H1 (cell line): Measurements from ENCODE around the gene NID2. TPM values are rescaled to one million over a fixed set of nuclear protein-coding genes. Genes with fewer than 3 reads are reported as not detected.

Source experiments
- CTCF ChIA-PET: fragments of 300-600 bp; sonication (Branson Sonifier 250); formaldehyde crosslinking; loops from one replicate; lab custom pipeline; 2021; ENCODE audit not compliant: partially characterized antibody; lab: Charles Lee
- POLR2A ChIA-PET: fragments of 300-600 bp; sonication (Branson Sonifier 250); formaldehyde crosslinking; loops from one replicate; lab custom pipeline; 2021; ENCODE audit warnings: inconsistent platforms; ENCODE audit not compliant: partially characterized antibody; lab: Charles Lee
- DNase-seq, 2 experiments: peaks; one replicate each; pipeline versions ENCODE4 v3.0.0 to v3.0.0-alpha.2; 2010 to 2022; ENCODE audit warnings: low spot score in 2 of 2, low read depth in 1 of 2, mixed read lengths in 1 of 2
- FAIRE-seq: peaks from 2 replicates; lab custom pipeline; 2011; peaks lifted over from hg19 to GRCh38; lab: Jason Lieb, UNC
- H2AFZ ChIP-seq: 2 replicates; pipeline ENCODE4 v1.8.1; 2012; ENCODE audit warnings: low read length, inconsistent platforms
- H2AK5ac ChIP-seq: 2 replicates; pipeline ENCODE4 v1.6.1; 2013; ENCODE audit warnings: low read depth, low read length
- H2BK120ac ChIP-seq: replicated peaks from 2 replicates; pipeline ENCODE3; 2013; ENCODE audit warnings: low read depth, low read length, inconsistent platforms
- H2BK12ac ChIP-seq: 2 replicates; pipeline ENCODE4 v1.6.1; 2013; ENCODE audit warnings: low read depth, low read length
- H2BK15ac ChIP-seq: 2 replicates; pipeline ENCODE4 v1.6.1; 2013; ENCODE audit warnings: low read length
- H2BK20ac ChIP-seq: 2 replicates; pipeline ENCODE4 v1.6.1; 2013; ENCODE audit warnings: low read length
- H2BK5ac ChIP-seq: 2 replicates; pipeline ENCODE4 v1.6.1; 2013; ENCODE audit warnings: low read depth, low read length
- H3K14ac ChIP-seq: 2 replicates; pipeline ENCODE4 v1.6.1; 2013; ENCODE audit warnings: inconsistent platforms; ENCODE audit not compliant: insufficient read length
- H3K18ac ChIP-seq: 2 replicates; pipeline ENCODE4 v1.6.1; 2013; ENCODE audit warnings: low read length; ENCODE audit errors: extremely low read depth
- H3K23ac ChIP-seq: 2 replicates; pipeline ENCODE4 v1.6.1; 2013; ENCODE audit warnings: inconsistent platforms; ENCODE audit not compliant: insufficient read length
- H3K23me2 ChIP-seq: 2 replicates; pipeline ENCODE4 v1.6.1; 2013; ENCODE audit warnings: low read depth, low read length
- H3K27ac ChIP-seq: 2 replicates; pipeline ENCODE4 v1.6.1; 2011; ENCODE audit warnings: low read depth, low read length, inconsistent platforms
- H3K27me3 ChIP-seq, 4 experiments: replicated peaks in 1 of 4; 1 replicate in 1 of 4; 2 replicates in 3 of 4; pipeline versions ENCODE4 v1.6.1 to v1.8.1; 2011 to 2013; ENCODE audit warnings: low read length in 3 of 4, mild to moderate bottlenecking in 3 of 4, inconsistent platforms in 2 of 4, mixed read lengths in 2 of 4, moderate library complexity in 1 of 4; ENCODE audit not compliant: control insufficient read depth in 3 of 4, insufficient read depth in 3 of 4; ENCODE audit errors: extremely low read depth in 1 of 4
- H3K36me3 ChIP-seq, 4 experiments: 2 replicates each; pipeline versions ENCODE4 v1.6.1 to v1.8.1; 2011 to 2013; ENCODE audit warnings: mild to moderate bottlenecking in 4 of 4, low read length in 3 of 4, moderate library complexity in 2 of 4, control low read depth in 1 of 4, inconsistent platforms in 1 of 4; ENCODE audit not compliant: insufficient read depth in 4 of 4, control insufficient read depth in 2 of 4
- H3K4ac ChIP-seq: replicated peaks from 2 replicates; pipeline ENCODE3; 2013; ENCODE audit warnings: low read length, low read depth, mixed read lengths, inconsistent platforms; ENCODE audit not compliant: insufficient read length
- H3K4me1 ChIP-seq, 4 experiments: replicated peaks in 1 of 4; 1 replicate in 1 of 4; 2 replicates in 3 of 4; pipeline versions ENCODE4 v1.6.1 to v1.8.1; 2011 to 2013; ENCODE audit warnings: low read length in 3 of 4, inconsistent platforms in 2 of 4, mixed read lengths in 1 of 4; ENCODE audit not compliant: insufficient read depth in 4 of 4, control insufficient read depth in 3 of 4
- H3K4me2 ChIP-seq, 2 experiments: 2 replicates each; pipeline versions ENCODE4 v1.6.1 to v1.8.1; 2011 to 2013; ENCODE audit warnings: low read depth in 2 of 2, low read length in 2 of 2, control low read depth in 1 of 2, inconsistent platforms in 1 of 2, mild to moderate bottlenecking in 1 of 2; ENCODE audit not compliant: insufficient read depth in 1 of 2
- H3K4me3 ChIP-seq, 4 experiments: fragments of 200-600, 300-600 bp in 1 of 4; sonication (generic), shearing (Covaris generic), sonication (Bioruptor Twin) in 1 of 4; 2 replicates each; pipeline versions ENCODE4 v1.5.1 to v1.8.1; 2011 to 2016; ENCODE audit warnings: low read length in 4 of 4, low read depth in 3 of 4, control low read depth in 2 of 4, inconsistent platforms in 2 of 4, mild to moderate bottlenecking in 2 of 4, mixed read lengths in 1 of 4, moderate library complexity in 1 of 4; ENCODE audit not compliant: insufficient read depth in 2 of 4; ENCODE audit errors: extremely low read depth in 1 of 4
- H3K56ac ChIP-seq: replicated peaks from 2 replicates; pipeline ENCODE3; 2013; ENCODE audit warnings: low read depth, mild to moderate bottlenecking, mixed read lengths, low read length, inconsistent platforms; ENCODE audit not compliant: insufficient read length
- H3K79me1 ChIP-seq: 2 replicates; pipeline ENCODE4 v1.6.1; 2013; ENCODE audit warnings: low read depth, low read length, control low read depth
- H3K79me2 ChIP-seq, 2 experiments: 2 replicates each; pipeline versions ENCODE4 v1.6.1 to v1.8.1; 2012 to 2013; ENCODE audit warnings: low read length in 2 of 2, mild to moderate bottlenecking in 2 of 2, inconsistent platforms in 1 of 2; ENCODE audit not compliant: insufficient read depth in 2 of 2, control insufficient read depth in 1 of 2
- H3K9ac ChIP-seq, 4 experiments: replicated peaks in 1 of 4; 1 replicate in 1 of 4; 2 replicates in 3 of 4; pipeline versions ENCODE4 v1.6.1 to v1.8.1; 2011 to 2013; ENCODE audit warnings: low read depth in 3 of 4, low read length in 3 of 4, control low read depth in 2 of 4, mild to moderate bottlenecking in 2 of 4, moderate library complexity in 2 of 4, inconsistent platforms in 1 of 4; ENCODE audit errors: extremely low read depth in 1 of 4
- H3K9me3 ChIP-seq, 2 experiments: 2 replicates each; pipeline versions ENCODE4 v1.6.1 to v1.8.1; 2012 to 2013; ENCODE audit warnings: mild to moderate bottlenecking in 2 of 2, moderate library complexity in 2 of 2, control low read depth in 1 of 2, inconsistent platforms in 1 of 2, low read depth in 1 of 2, low read length in 1 of 2, mixed read lengths in 1 of 2; ENCODE audit not compliant: insufficient read depth in 2 of 2
- H4K20me1 ChIP-seq, 2 experiments: replicated peaks in 1 of 2; 2 replicates each; pipeline versions ENCODE3 to v1.8.1; 2011 to 2013; ENCODE audit warnings: inconsistent platforms in 2 of 2, low read length in 2 of 2, mild to moderate bottlenecking in 1 of 2; ENCODE audit not compliant: insufficient read depth in 2 of 2, control insufficient read depth in 1 of 2
- H4K5ac ChIP-seq: 2 replicates; pipeline ENCODE4 v1.6.1; 2013; ENCODE audit warnings: low read length, low read depth, mixed read lengths, inconsistent platforms; ENCODE audit not compliant: insufficient read length
- H4K8ac ChIP-seq: 2 replicates; pipeline ENCODE4 v1.8.0; 2013; ENCODE audit warnings: mild to moderate bottlenecking, moderate library complexity, low read length, inconsistent platforms; ENCODE audit not compliant: insufficient read depth; ENCODE audit errors: extremely low read depth
- H4K91ac ChIP-seq: replicated peaks from 2 replicates; pipeline ENCODE3; 2013; ENCODE audit warnings: low read length, mixed read lengths, inconsistent platforms; ENCODE audit not compliant: insufficient read length
- BCL11A ChIP-seq, 2 experiments: IDR thresholded peaks; one replicate each; pipeline ENCODE4 v1.6.1; 2011; ENCODE audit warnings: low read depth in 2 of 2, low read length in 2 of 2, mild to moderate bottlenecking in 2 of 2
- CREB1 ChIP-seq: IDR thresholded peaks from 2 replicates; pipeline ENCODE4 v1.6.1; 2012; ENCODE audit warnings: inconsistent platforms
- CTBP2 ChIP-seq: IDR thresholded peaks from 2 replicates; pipeline ENCODE4 v1.7.0; 2011; ENCODE audit warnings: borderline replicate concordance, mild to moderate bottlenecking, moderate library complexity, mixed read lengths, low read length; ENCODE audit not compliant: insufficient read depth, insufficient read length
- EGR1 ChIP-seq: IDR thresholded peaks from 2 replicates; pipeline ENCODE4 v1.6.1; 2011; ENCODE audit warnings: low read depth, low read length, borderline replicate concordance
- GABPA ChIP-seq: IDR thresholded peaks from 2 replicates; pipeline ENCODE4 v1.6.1; 2011; ENCODE audit warnings: mild to moderate bottlenecking, low read length, moderate library complexity, borderline replicate concordance; ENCODE audit not compliant: insufficient read depth
- POLR2AphosphoS5 ChIP-seq: IDR thresholded peaks from 2 replicates; pipeline ENCODE4 v1.6.1; 2011; ENCODE audit warnings: low read depth, low read length
- RBBP5 ChIP-seq: IDR thresholded peaks from 2 replicates; pipeline ENCODE4 v1.7.1; 2012; ENCODE audit warnings: low read depth, mild to moderate bottlenecking, inconsistent platforms, low read length, moderate library complexity, borderline replicate concordance
- RFX5 ChIP-seq: IDR thresholded peaks from 2 replicates; pipeline ENCODE4 v1.6.1; 2011; ENCODE audit warnings: low read depth, low read length, improper control_type of control experiment, borderline replicate concordance
- SIX5 ChIP-seq: IDR thresholded peaks from 2 replicates; pipeline ENCODE4 v1.6.1; 2011; ENCODE audit warnings: mild to moderate bottlenecking, low read depth, low read length
- TEAD4 ChIP-seq: IDR thresholded peaks from 2 replicates; pipeline ENCODE4 v1.6.1; 2012; ENCODE audit warnings: low read depth, low read length, inconsistent platforms, mixed read lengths
- ZNF274 ChIP-seq: IDR thresholded peaks from 2 replicates; pipeline ENCODE4 v1.7.0; 2012; ENCODE audit warnings: low read length, borderline replicate concordance; ENCODE audit errors: extremely low read depth
- WGBS, 2 experiments: shearing (Covaris generic) in 1 of 2; methylation state at CpG; one replicate each; pipeline versions ENCODE4 v1.1.6 to v1.1.7; 2013 to 2015; ENCODE audit warnings: low lambda C conversion rate in 2 of 2, mixed read lengths in 2 of 2, inconsistent platforms in 1 of 2, low coverage in 1 of 2, missing lambda C conversion rate in 1 of 2; ENCODE audit not compliant: insufficient replicate concordance in 2 of 2, insufficient coverage in 1 of 2, insufficient read length in 1 of 2; ENCODE audit errors: extremely low coverage in 1 of 2, missing lambda C conversion rate in 1 of 2; 5-methylcytosine and 5-hydroxymethylcytosine counted together
- polyA plus RNA-seq, 7 experiments: library from polyadenylated mRNA; depleted of rRNA in 3 of 7; stranded (reverse) in 5 of 7; unstranded in 2 of 7; fragments of >200 nt in 5 of 7; fragments of 200-250 nt in 2 of 7; gene quantifications; 1 replicate in 5 of 7; 2 replicates in 1 of 7; 4 replicates in 1 of 7; pipeline versions ENCODE4 v1.2.1 to v1.2.3, GENCODE V29; 2011 to 2013; ENCODE audit warnings: missing spikeins in 2 of 7, mixed read lengths in 2 of 7
- total RNA-seq: library from RNA; stranded (reverse); fragmentation: NEBNext Ultra II Directional; extraction: Animal tissue kit (Norgen Biotek cat#: 25700); gene quantifications from 2 replicates; pipeline ENCODE4 v1.2.1, GENCODE V29; 2021
- TF ChIP-seq, protein P1 (sequence below): IDR thresholded peaks from 2 replicates; pipeline ENCODE4 v1.6.1; 2011; ENCODE audit warnings: low read length, improper control_type of control experiment

NID2 gene
- total and polyA plus RNA-seq, 2 of the 8 experiments (the other 6 are each of a cell fraction or from before 2014, with no cell fraction given) = 6.1 to 12.6 TPM

DNA sequence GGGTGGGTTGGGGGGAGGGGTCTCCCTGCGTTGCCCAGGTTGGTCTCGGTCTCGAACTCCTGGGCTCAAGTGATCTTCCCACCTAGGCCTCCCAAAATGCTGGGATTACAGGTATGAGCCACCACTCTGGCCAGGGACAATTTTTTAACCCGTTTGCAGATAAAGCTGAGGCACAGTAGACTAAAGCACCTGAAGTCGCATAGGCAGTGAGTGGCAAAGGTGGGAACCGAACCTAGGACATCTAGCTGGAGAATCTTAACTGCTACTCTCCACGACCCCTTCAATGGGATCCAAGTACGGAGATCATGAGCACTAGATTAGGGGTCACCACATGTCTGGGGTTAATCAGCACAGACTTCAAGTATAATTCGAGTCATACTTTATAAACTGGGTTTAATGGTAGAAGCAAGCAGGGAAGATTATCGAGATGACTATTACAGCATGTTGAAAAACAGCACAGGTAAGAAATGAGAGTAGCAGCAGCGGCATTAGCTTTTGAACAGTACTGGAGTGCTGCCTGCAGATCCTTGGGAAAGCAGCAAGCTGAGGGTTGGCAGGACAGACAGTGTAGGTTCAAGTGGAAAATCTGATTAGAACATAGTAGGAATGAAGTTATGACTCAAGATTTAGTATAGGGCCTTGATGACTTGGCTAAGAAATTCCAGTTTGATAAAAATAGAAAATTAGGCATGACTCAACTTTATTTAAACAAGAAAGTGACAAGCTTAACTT is 23.9 kb downstream of the NID2 start:
- Histone ChIP-seq H3K36me3 (no peaks in the 10 kb centered on the region), H3K4ac (no peak overlapping the region), H2BK20ac (no peak overlapping the region), H4K20me1 (no peaks in the 10 kb centered on the region), H2BK120ac (no peak overlapping the region), H4K91ac (no peak overlapping the region), H3K4me1 (peaks cover 0 to 5% (median 1%) of the 10 kb centered on the region in 4 experiments; a peak in 3 of 7 replicates), H3K23ac (no peak overlapping the region), H3K14ac (no peak overlapping the region), H3K56ac (no peak overlapping the region), H3K27me3 (no peaks in the 10 kb centered on the region), H3K27ac (no peak overlapping the region), H2AFZ (no peak overlapping the region), H2BK15ac (no peak overlapping the region), H3K18ac (no peak overlapping the region), H2BK12ac (no peak overlapping the region), H2BK5ac (no peak overlapping the region), H3K4me2 (no peak overlapping the region), H4K5ac (no peak overlapping the region), H3K79me2 (no peaks in the 10 kb centered on the region), H2AK5ac (no peak overlapping the region), H3K4me3 (no peak overlapping the region), H3K23me2 (no peaks in the 10 kb centered on the region), H3K9ac (no peak overlapping the region), H3K9me3 (no peaks in the 10 kb centered on the region), H4K8ac (no peak overlapping the region), H3K79me1 (no peaks in the 10 kb centered on the region)
- no peak for DNase-seq
- CTCF ChIA-PET = interaction anchor here (0.7 to 10.0 kb wide), 29 partner anchors 9 to 491 kb away, joined by 3 to 135 read pairs (median 6); partner anchors contain the start of gene NID2
- POLR2A ChIA-PET = interaction anchor here (1.0 kb wide), 1 partner anchor 19 kb away, joined by 5 read pairs; no protein-coding TSS in a partner anchor
- 88% methylated on average over 8 of the region's 11 CpGs; no CpG with 5 or more reads in 1 of the 2 experiments for WGBS, 2 experiments
- FAIRE-seq = no peak
- TF ChIP-seq CTBP2 = no peak
- no peak for TF ChIP-seq BCL11A (IDR thresholded peaks at IDR 0.05; ENCODE audit: low read depth in 2 of 2, low read length in 2 of 2)
- no peak for TF ChIP-seq GABPA
- no peak for TF ChIP-seq SIX5
- no peak for TF ChIP-seq POLR2AphosphoS5
- no peak for TF ChIP-seq RFX5
- TF ChIP-seq ZNF274 = no peak
- TF ChIP-seq, protein P1, sequence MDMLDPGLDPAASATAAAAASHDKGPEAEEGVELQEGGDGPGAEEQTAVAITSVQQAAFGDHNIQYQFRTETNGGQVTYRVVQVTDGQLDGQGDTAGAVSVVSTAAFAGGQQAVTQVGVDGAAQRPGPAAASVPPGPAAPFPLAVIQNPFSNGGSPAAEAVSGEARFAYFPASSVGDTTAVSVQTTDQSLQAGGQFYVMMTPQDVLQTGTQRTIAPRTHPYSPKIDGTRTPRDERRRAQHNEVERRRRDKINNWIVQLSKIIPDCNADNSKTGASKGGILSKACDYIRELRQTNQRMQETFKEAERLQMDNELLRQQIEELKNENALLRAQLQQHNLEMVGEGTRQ = no peak
- TF ChIP-seq TEAD4 = no peak
- no peak for TF ChIP-seq CREB1
- TF ChIP-seq EGR1 = no peak
- no peak for TF ChIP-seq RBBP5
